NCI-H345 treated with DMSO at 0.1 percent for 48 hours (cell line): ENCODE results near the gene FCHSD2.
A peak's percentile ranks its signal among the peaks of the same experiment; 100 is the strongest.
"Not testable (repeated sequence)": the region's sequence is repeated elsewhere in the genome, so short reads cannot be mapped to it uniquely, and the experiment has no call there.

Experiments
- DNase-seq: peaks from one replicate; lab custom pipeline; 2025; ENCODE audit not compliant: unreplicated experiment; lab: John Stamatoyannopoulos, UW

The FCHSD2 gene

DNA sequence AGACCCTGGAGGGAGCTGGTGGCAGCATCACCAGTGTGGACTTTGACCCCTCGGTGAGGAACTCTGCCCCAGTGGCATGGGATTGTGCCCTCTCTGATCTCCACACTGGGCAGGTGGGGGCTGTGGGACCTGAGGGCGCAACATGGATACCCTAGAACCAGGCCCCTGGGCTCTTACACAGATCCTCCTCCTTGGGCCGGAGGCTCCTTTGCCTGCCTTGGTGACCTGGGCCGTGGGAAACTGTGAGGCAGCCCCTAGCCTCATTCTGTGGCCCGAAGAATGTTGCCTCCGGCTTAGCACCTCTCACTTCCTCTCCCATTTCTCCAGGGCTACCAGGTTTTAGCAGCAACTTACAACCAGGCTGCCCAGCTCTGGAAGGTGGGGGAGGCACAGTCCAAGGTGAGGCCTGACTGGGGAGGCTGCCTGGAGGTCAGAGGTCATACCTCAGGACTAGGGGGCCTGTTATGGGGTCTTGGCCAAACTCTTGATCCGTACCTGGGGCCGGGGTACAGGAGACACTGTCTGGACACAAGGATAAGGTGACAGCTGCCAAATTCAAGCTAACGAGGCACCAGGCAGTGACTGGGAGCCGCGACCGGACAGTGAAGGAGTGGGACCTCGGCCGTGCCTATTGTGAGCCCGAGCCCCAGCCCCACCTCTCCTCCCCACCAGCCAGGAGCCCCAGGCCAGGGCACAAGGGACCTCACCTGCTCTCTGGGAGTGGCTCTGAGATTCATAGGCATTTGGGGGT lies 315.8 kb downstream of the FCHSD2 start:
- DNase-seq: no peak

DNA sequence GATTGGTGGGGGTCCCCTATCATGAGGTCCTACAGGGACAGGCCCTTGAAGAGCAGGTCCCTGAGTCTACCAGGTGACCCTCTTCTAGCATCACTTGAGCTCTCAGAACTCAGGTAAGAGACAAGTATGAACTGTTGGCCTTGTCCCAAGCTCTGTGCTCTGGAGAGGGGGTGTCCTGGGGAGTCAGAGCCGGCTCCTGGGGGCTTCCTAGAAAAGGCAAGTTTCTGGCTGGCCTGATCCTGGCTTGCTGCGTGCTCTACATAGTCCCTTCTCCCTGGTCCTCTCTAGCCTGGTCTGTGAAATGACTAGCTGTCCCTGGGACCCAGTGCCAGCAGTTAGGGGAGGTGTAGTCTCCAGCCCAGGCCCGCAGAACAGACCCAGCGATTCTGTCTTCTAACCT lies 316.5 kb downstream of the FCHSD2 start:
- DNase-seq: no peak

DNA sequence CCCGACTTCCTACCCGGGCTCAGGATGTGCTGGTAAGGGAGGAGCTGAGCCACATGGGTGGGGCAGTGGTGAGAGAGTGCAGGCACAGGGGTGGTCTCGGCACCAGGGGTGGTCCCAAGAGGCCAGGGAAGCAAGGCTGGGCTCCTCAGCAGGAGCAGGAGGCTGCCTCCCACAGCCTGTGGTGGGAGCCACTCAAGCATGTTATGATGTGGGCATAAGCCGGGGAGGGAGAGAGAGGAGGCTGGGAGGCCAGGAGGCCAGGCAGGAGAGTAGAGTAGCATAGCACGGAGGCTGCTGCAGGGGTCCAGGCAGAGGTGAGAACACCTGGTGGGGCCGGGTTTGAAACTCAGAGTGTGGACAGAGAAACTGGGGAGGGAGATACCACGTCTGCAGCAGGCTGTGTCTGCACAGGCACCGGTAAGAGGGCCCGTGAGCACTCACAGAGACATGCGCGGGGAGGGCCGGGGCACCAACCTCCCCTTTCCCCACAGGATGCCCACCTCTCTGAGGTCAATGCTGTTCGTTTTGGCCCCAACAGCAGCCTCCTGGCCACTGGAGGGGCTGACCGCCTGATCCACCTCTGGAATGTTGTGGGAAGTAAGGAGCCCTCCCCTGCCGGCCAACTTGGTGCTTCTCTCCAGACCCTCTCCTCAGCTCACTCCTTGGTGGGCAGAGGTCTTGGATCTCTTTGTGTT lies 317.2 kb downstream of the FCHSD2 start:
- DNase-seq: no peak

DNA sequence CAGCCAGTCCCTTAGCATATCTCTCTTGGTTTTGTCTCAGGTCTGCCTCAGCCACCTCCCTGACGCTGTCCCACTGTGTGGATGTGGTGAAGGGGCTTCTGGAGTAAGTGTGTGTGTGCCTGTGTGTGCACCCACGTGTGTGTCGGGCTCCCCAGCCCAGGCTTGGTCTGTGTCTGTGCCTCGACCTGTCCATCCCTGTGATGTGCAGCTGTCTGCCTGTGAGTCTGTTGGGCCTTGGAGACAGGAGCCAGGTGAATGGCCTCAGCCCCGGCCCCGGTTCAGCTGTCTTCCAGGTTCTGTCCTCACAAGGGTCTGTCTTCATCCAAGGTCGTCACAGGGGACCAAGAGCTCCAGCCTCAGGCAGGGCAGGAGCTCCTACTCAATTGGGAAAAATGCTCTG lies 318.1 kb downstream of the FCHSD2 start:
- DNase-seq: no peak

DNA sequence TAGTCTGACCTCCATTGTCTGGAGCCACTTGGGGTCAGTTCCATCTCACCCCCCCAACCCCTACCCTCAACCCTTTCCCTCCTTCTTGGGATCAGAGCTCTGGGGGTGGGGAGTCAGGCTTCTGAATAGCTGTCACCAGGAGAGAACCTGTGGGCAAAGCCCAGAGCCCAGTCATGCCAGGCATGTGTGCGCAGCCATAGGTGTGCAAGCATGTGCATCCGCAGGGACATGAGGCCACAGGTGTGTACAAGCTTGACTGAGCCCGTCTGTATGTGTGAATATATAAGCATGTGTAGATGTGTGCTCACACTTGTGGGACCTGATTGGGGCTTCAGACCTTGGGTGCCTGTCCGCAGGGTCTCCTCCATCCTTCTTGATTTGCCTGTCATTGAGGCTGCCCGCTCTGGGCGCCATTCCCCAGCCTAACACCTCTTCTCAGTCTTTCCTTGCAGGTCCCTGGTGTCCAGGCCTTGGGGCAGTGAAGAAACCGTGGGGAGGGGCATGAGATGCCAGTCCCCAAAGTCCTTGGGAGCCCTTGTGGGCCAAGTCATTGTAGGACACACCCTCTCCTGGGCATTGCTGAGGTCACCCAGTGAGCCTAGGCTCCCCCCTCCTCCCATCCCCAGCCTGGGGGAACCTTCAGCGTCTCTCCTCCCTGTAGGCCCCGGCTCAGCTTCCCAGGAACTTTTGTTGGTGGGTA lies 318.9 kb downstream of the FCHSD2 start:
- no peak for DNase-seq

DNA sequence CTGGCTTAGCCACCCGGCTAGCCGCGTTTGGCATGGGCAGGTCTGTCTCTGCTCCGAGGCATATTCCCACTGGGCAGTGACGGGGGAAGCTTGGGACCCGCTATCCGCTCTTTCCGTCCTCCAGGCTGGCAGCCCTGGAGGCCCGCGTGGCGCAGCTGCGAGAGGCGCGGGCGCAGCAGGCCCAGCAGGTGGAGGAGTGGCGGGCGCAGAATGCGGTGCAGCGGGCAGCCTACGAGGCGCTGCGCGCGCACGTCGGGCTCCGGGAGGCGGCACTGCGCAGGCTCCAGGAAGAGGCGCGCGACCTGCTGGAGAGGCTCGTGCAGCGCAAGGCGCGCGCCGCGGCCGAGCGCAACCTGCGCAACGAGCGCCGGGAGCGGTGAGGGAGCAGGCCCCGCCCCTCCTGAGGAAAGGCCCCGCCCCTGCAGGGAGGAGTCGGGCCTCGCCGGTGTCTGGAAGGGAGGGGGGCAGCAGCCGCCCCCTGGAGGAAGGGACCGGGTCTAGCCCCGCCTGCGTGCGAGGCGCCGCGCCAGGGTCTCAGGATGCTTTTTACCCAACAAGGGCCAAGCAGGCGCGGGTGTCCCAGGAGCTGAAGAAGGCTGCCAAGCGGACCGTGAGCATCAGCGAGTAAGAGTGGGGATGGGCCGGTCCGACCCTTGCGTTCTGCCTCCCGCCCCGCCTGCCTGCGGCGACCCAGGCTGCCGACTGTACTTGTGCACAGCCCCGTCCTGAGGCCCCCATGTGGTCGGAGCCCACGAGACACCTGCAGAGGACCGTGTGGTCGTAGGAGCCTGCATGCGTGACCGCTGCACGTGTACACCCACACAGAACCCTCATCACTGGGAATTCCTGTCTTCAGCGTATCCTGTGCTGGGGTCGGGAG lies 320.0 kb downstream of the FCHSD2 start:
- peak; percentile 95 for DNase-seq

DNA sequence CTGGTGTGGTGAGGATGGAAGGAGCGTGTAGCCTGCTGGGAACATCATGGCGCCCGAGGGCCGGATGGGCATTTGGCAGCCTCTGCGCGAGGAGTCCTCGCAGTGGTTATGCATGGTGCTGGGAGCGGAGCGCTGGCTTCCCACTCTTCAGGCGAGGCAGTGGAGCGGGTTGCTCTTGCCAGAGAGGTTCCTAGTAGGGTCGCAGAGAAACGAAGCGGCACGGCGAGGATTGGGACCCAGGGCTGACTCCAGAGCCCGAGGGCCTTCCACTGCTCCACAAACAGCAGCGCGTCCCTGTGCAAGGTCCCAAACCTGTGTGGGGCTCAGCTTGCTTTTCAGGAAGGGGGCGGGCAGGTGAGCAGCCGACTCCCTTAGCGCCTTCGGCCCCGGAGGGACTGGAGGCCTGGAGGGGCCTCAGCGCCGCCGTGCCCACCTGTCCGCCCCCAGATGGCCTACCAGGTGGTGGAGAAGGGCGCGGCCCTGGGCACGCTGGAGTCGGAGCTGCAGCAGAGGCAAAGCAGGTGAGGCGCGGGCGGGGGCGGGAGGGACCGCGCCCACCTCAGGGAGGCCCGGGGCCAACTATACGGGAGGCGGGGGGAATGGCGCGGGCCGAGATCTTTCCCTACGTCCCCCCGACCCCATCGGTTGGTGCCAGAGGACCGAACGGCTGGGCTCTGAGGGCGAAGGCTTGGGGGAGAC lies 320.7 kb downstream of the FCHSD2 start:
- DNase-seq: no peak

DNA sequence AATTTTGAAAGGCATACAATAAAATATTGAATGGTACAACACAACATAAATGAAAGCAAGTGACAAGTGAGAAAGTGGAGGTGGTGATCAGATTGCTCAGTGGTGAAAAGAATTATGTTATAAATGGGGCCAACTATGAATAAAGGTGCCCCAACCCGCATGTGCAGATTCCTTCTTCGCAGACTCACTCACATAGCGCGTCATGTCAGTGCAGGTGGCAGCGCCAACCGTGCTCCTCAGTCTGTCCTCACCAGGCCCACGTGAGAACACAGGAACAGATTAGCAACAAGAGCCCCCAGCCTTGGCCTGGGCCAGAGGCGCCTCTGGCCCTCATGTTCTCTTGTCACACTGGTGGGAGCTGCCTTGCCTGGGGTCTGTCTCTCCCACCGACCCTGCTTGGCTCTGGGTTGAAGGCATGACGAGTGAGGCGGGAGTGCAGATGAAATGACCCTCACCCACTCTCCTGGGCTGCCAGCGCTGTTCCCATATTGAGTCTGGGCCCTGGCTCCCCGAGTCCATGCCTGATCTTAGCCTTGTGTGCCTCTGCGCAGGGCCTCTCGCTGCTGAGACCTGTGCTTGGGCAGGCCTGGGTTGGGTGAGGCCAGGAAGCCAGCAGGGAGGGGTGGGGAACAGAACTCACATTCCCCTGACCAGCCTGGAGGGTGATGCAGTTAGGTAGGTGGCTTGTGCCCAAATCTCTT lies 321.5 kb downstream of the FCHSD2 start:
- no peak for DNase-seq

DNA sequence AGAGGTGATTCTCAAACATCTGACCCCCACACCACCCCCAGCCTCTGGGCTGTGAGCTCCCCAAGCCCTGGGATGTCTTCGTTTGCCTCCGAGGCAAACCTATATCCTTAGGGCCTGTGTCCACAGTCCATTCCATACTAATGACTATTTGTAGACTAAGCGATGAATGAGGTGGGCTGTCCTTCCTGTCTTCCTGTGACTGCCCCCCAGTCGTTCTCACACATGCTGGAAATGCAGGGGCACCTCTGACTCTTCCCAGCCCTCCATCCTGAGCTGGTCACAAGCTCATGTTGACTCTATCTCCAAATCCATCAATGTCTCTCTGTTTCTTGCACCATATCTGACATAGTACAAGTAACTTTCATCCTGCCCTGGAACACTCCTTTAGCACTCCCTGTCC lies 323.1 kb downstream of the FCHSD2 start:
- no peak for DNase-seq

DNA sequence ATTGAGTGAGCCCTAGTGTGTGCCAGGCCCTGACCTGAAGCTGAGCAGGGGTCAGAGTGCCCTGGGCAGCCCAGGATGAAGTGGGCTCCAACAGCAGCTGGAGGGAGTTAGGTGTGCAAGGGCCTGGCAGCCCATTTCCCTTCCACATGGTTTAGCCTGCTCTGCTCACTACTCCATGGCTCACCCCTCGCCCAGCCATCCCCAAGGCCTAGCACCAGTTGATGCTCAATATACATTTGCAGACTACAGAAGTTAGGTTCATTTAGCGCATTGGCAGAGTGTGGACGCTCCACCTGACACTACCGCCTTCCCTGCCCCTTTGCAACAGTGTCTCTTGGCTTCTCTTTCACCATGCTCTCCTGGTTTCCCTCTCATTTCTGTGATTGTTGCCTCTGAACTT lies 324.2 kb downstream of the FCHSD2 start:
- DNase-seq: no peak

DNA sequence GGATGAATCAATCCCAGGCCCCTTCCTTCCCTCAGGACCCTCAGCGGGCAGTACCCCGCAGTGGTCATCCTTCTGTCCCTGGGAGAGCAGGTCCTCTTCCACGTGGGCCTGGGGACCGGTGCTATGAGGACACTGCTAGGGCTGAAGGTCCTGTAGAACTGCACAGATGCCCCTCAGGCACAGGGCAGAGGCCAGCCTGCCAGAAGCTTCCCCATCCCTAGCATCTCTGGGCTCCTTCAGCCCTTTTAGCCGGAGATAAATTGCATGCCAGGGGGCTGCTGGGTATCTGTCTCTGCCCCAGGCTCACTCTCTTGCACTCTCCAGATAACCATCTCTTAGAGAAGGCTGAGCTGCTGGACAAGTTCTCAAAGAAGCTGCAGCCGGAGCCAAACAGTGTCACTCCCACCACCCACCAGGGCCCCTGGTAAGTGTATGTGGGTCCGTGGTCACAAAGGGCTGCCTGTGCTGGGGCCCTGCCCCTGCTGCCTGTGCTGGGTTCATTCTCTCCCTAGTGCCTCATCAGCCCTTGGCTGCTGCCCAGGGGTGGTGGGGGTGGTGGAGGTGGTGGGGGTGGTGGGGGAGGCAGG lies 325.6 kb downstream of the FCHSD2 start:
- no peak for DNase-seq

DNA sequence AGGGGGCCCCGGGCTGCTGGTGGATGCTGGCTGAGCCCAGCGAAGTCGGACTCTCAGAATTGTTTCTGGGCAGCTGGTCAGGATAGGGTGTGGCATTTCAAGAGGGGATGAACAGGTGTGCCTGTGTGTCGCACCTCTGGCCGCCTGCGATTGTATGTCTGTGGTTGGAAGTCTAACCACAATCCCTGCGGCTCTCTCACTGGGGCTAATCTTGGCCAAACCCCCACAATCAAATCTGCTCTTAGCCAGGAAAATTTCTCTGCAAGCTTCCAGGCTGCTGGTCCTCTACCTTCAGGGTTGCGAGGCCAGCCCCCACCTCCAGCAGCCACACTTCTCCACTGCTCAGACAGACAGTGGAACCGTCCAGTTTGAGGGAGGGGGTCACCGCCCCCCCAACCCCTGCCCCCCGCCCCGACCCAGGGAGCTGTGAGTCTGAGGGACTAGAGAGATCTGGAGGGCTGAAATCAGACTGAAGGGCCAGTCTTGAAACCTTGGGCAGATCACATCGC lies 327.0 kb downstream of the FCHSD2 start:
- no peak for DNase-seq

DNA sequence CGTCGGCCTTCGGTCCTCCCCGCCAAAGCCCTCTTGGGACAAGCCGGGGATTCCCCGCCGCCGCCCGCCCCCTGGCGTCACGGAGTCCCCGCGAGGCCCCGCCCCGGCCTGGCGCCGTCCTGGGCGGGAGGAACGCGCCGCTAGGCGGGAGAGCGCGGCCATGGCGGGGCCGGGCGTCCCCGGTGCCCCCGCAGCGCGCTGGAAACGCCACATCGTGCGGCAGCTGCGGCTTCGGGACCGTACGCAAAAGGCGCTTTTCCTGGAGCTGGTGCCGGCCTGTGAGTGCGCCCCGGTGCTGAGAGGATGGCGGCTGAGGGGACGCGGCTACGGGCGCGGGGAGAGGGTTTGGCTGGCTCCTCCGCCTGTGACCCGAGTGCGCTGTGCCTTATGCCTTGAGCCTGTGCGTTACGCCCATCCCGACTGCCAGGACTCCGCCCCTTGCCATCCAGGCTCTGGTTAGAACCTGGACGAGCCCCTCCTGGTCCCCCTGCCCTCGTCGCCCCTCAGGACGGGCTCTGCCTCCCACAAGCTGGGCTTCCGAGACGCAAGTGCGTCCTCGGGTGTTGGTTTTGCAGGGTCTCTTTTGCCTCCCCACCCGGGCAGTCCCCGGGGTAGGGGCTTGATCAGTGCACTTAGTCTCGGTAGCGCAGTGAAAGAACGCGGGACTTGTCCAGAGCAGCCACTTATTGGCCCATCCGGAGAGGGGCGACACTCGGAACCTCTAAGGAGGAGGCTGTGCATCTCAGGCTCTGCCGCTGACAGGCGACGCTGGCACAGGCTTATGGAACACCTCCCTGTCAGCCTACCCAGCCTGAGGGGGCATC lies 327.6 kb downstream of the FCHSD2 start, which contains the start of gene ATG16L2:
ATG16L2 (plus strand) TSS at position 126 of the 824 bp plus-strand sequence; CDS start at position 161, 35 bp downstream.
- peak; percentile 57 for DNase-seq

DNA sequence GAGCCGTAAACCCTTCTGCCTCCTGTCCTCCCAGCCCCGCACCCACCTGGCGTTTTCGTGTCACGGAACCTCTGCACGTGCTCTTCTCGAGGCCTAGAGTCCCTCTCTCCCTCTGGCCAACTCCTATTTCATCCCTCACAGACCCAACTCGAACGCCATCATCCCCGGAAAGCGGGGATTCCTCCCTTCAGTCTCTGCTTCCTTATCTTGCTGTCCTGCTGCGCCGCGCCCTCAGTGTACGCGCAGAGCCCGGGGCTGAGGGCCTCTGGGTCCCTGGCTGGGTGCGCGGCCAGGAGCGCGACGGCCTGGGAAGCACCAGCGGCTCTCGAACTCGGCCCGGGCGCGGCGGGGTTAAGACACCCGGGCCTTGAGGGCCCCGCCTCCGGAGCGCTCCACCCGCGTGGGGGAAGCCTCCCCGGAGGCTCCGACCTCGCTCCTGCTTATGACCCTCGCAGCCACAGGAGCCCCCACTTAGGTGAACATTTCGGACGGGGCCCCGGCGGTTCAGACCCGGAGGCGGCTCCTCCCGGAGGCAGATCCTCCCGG lies 328.3 kb downstream of the FCHSD2 start:
- peak; percentile 57 for DNase-seq

DNA sequence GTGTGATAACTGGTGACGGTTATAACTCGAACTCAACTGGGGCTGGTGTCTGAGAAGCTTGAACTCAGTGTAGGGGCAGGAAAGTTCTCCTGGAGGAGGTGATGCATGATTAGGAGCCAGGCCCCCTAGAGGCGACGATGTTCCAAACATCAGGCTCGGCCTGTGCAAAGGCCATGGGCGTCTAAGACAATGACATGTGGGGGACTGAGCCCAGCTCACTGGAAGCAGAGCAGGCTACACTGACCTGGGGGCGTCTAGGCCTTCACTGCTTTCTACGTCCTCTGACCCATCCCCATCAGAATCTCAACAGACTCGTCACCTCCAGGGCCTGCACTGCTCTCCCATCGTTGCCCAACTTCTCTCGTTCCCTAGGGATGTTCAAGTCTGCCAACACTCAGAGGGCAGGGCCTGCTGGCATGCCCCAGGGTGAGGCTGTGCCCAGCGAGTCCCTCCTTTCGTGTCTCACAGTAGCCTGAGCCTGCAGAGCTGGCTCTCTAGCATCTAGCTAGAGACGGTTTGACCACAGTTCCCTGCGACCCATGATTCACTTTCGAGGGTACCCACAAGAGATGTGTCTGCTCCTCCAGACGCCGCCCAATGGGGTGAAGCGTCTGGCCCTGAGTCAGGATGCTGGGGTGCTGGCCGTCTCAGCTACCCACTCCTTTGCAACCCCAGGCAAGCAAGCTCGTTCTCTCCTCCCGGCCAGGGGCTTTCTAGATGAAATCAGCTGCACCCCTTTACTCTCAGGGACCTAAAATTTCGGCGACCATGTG lies 329.0 kb downstream of the FCHSD2 start:
- peak; percentile 48 for DNase-seq

DNA sequence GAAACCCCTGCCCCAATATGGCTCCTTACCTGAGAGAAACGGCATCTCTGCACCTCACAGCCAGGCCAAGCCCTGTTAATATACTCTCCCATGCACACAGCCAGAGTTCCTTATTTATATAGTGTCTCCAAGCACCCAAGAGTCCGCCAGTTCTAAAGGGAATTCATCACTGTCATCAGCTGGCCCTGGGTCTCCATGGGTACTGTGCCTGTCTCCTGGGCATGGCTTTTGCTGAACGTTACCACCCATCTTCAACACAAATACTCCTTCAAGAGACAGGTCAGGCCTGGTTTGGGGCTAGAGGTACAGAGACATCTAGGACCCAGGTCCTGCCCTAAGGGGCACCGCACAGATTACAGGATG lies 329.5 kb downstream of the FCHSD2 start:
- peak; percentile 17 for DNase-seq

DNA sequence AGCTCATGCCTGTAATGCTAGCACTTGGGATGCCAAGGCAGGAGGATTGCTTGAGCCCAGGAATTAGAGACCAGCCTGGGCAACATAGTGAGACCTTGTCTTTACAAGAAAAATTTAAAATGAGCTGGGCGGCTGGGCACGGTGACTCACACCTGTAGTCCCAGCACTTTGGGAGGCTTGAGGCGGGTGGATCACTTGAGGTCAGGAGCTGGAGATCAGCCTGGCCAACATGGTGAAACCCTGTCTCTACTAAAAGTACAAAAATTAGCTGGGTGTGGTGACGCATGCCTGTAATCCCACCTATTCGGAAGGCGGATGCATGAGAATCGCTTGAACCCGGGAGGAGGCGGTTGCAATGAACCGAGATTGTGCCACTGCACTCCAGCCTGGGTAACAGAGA lies 330.4 kb downstream of the FCHSD2 start:
- DNase-seq: not testable (repeated sequence)
